ENCODE data around the gene TRAPPC13. TPM values are rescaled to one million over a fixed set of nuclear protein-coding genes. Genes with fewer than 3 reads are reported as not detected.
"Not testable (repeated sequence)": the region's sequence is repeated elsewhere in the genome, so short reads cannot be mapped to it uniquely, and the experiment has no call there.

TRAPPC13 gene
- total RNA-seq, 1 donor = 28.0 TPM

DNA sequence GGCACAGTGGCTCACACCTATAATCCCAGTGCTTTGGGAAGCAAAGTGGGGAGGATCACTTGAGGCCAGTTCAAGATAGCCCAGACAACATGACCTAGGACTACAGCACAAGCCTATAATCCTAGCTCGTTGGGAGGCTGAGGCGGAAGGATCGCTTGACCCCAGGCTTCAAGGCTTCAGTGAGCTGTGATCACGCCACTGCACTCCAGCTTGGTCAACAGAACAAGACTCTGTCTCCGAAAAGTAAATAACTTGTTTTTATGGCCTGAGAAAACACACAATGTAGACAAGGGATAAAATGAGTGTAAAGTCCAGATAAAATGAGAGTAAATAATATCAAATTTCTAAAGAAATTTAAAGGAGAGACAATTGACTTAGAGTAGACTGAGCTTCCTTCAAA lies 26.3 kb downstream of the TRAPPC13 start:
- TF ChIP-seq CTCF (IDR thresholded peaks at IDR 0.05; ENCODE audit: insufficient read depth, low read length) = no peak
- no peak for DNase-seq (ENCODE audit: low read depth)
- no peak overlapping the region for H3K4me3 ChIP-seq (ENCODE audit: low read depth, low read length)

GRCh38 chr5:65654713-65655112 lies 29.9 kb downstream of the TRAPPC13 start:
- H3K4me3 ChIP-seq (ENCODE audit: low read depth, low read length) = no peak overlapping the region
- TF ChIP-seq CTCF (IDR thresholded peaks at IDR 0.05; ENCODE audit: insufficient read depth, low read length) = no peak
- DNase-seq (ENCODE audit: low read depth) = no peak

DNA sequence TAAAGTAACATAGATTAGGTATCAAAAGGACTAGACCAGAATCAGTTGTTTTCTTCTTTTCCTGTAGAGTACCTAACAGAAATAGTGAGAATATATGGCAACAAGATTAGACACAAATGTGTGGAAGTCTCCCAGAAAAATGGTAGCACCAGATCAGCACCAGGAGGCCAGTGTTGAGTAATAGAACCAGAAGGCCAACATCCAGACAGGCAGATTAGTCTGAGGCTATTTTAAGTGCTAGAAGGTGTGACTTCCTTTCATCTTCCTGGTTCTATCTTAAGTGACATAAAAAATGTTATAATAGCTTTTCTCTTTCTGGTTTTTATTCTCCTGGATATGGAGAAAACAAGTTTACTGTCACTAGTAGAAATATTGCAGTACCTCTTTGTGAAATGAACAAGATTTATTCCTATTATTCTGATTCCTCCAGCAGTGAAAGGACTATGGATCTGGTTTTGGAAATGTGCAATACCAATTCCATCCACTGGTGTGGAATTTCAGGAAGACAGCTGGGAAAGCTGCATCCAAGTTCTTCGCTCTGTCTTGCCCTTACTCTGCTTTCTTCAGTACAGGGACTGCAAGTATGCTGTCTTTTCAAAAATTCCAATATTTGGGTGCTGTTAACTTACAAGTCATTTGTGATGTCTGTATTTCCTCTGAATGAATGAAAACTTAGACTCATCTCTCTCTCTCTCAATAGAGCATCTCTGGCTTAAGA lies 39.1 kb downstream of the TRAPPC13 start:
- TF ChIP-seq CTCF (IDR thresholded peaks at IDR 0.05; ENCODE audit: insufficient read depth, low read length) = peak; percentile 62
- H3K4me3 ChIP-seq (ENCODE audit: low read depth, low read length) = no peak overlapping the region
- DNase-seq (ENCODE audit: low read depth) = peak; percentile 33

GRCh38 chr5:65668696-65669095 lies 43.9 kb downstream of the TRAPPC13 start:
- H3K4me3 ChIP-seq (ENCODE audit: low read depth, low read length) = no peak overlapping the region
- TF ChIP-seq CTCF (IDR thresholded peaks at IDR 0.05; ENCODE audit: insufficient read depth, low read length) = no peak
- DNase-seq (ENCODE audit: low read depth) = no peak

- DNase-seq (ENCODE audit: low read depth) = peak; percentile 49
- no peak for TF ChIP-seq CTCF (IDR thresholded peaks at IDR 0.05; ENCODE audit: insufficient read depth, low read length)
- no peak overlapping the region for H3K4me3 ChIP-seq (ENCODE audit: low read depth, low read length)
Observed at GRCh38 chr5:65672796-65673195, 48.0 kb downstream of the TRAPPC13 start.

DNA sequence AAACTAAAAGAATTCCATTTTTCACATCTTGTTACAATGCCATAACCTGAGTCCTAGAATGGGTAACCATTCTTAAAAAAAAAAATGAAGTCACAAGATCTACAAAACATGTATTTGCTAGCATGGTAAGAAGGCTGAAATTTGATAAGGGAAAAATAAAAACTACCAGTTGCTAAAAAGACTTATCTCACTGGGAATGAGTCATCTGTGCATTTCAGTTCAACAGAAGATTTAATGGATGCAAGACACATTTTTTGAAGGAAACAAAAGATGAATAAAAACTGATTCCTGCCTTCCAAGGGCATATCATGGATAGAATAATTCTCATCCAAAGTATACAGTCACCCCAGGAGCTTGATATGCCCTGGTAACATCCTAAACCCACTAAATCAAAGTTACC lies 49.9 kb downstream of the TRAPPC13 start:
- no peak for TF ChIP-seq CTCF (IDR thresholded peaks at IDR 0.05; ENCODE audit: insufficient read depth, low read length)
- DNase-seq (ENCODE audit: low read depth) = peak; percentile 62
- H3K4me3 ChIP-seq (ENCODE audit: low read depth, low read length) = no peak overlapping the region

- not testable (repeated sequence) for H3K4me3 ChIP-seq (ENCODE audit: low read depth, low read length); DNase-seq (ENCODE audit: low read depth)
Observed at GRCh38 chr5:65676056-65676455, 51.2 kb downstream of the TRAPPC13 start.
